DMS153 (cell line): ENCODE measurements around the gene SPATA32.

Experiments used
- DNase-seq: peaks from one replicate; lab custom pipeline; 2025; lab: John Stamatoyannopoulos, UW

Gene SPATA32

DNA sequence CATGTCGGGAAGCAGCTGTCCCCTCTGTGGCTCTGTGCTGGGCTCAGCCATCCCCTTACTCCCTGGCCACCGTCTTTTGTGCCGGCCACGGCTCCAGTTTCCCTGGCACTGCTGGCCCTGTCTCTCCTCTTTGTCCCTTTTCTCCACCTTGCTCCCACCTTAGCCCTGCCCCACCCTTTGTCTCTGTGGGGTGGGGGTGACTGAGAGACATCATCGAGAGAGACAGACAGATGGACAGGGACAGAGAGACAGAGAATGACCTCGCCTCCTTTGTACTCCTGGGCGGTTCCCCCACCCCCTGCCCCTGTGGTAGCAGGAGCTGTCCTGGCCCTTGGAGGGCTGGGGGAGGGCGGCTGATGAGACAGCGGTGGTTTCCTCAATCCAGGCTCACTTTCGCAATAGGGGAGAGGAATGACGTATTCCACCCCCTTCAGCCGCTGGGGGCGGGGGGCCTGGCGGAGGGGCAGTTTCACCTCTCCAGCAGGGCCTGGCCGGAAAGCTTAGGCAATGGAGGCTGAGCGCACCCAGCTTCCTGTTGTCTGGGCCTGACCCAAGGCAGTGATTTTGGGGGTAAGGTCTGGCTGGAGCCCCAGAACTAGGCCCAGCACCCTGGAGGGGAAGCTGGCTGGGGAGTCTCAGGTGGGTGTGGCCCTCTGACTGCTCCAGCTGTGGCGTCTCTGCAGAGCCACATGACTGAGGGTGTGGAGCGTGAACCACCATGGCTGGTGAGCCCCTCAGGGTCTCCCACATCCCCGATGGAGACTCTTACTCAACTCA, 32.9 kb downstream of the SPATA32 start:
- DNase-seq = no peak

DNA sequence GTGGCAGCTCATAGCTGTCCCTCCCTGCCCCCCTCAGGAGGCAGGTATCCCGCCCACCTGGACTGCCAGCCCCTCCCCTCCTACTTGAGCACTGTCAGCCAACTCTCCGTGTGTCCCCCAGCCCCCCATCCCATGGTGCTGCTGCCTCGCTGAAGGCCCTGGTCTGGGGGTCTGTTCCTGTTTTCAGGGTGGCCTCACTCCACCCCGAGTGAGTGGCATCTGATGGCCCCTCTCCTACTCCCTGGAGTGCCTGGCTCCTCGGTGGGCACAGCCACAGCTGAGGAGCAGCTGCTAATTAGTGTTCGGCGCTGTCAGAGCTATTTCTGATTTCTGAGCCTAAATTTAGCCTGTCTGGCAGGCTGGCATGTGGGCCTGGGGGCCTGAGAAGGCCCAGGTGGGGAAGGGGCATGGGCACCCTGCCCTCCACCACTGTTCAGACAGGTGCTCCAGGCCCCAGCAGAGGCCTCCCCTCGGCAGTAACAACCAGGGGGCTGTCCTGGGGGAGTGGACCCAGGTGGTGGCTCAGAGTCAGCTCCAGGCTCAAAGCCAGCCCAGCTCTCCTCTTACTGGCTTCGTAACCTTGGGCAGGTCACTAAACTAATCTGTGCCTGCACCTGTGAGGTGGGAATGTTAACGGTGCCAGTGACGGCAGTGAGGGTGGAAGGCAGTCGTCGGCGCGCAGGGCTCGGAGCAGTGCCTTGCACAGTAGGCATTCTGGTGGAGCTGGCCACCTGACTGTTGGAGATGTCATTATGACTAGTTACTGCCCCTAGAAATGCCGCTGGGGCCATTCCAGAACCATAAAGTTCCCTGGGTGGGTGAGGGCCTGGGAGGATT, 33.8 kb downstream of the SPATA32 start:
- DNase-seq = no peak

DNA sequence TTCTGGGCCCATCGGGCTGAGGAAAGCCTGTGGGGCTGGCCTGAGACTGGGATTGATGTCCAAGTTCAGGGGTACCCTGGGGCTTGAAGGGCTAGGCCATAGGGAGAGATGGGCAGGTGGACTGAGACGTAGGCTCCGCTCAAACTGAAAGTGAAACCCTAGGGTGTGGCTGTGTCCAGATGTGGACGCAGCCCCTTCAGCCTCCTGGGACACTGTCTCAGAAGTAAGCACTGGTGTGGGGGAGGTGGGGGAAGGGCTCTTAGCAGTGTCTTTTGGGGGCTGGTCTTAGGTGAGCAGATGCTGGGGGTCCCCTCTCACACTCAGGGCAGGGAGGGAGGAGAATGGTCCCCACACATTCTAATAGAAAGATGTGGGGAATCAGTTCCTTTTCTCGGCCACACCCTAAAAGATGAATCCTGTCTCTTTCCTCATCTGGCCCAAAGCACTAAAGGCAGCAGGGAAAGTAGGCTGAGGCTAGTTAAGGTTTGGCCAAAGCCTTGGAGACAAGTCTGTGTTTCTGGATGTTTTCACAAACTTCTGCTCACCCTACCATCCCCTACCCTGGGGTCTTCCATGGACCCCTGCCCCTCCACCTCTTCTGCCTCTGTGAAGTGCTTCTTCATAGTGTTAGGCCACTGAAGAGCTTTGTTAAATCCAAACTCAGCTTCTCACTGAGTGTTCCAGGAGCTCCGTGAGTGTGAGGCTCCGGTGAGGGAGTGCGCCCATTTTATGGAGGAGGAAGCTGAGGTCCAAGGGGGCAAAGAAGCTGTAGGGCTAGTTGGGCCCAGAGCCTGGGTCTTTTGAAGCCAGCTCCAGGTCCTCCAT, 34.6 kb downstream of the SPATA32 start:
- no peak for DNase-seq

DNA sequence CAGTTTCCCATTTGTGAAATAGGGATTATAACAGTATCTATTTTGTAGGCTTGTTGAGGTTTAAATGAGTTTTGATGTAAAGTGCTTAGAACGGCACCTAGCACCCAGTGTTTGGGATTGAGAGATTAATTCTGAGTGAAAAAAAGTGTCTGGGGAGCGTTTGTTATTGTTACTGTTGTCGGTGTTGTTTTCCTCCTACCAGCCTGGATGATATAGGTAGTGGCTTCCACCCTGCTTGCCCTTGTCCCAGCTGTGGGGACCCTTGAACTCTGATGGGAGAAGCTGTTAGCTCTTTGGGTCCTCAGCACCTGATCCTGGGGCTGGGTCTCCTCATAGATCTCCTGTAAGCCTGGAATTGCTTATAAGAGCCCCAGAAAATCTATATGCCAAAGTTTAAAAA, 35.3 kb downstream of the SPATA32 start:
- DNase-seq = no peak

DNA sequence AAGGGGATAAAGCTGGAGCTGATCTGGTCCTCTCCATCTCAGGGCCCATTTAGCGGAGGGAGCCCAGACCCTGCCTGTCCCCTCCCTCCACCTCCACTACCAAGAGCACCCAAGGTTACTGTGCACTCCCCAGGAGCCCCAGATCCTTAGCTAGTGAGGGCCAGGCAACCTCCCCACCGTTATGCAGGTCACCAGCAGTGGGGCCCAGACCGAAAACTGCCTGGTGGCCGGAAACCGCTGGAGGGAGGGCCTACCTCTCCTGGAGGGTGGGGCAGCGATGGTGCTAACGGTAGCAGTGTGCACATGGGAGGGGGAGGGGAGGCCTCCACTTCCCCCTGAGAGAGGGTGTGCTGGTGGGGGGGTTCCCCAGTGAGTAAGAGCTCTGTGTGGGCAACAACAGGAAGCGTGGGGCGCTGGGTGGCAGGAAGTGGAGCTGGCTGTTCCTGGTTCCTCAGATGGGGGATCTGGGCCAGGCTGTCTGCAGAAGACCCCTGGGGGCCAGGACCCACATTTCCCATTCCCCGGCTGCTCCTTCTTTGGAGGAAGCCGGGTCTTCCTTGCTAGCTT, 35.8 kb downstream of the SPATA32 start:
- no peak for DNase-seq

DNA sequence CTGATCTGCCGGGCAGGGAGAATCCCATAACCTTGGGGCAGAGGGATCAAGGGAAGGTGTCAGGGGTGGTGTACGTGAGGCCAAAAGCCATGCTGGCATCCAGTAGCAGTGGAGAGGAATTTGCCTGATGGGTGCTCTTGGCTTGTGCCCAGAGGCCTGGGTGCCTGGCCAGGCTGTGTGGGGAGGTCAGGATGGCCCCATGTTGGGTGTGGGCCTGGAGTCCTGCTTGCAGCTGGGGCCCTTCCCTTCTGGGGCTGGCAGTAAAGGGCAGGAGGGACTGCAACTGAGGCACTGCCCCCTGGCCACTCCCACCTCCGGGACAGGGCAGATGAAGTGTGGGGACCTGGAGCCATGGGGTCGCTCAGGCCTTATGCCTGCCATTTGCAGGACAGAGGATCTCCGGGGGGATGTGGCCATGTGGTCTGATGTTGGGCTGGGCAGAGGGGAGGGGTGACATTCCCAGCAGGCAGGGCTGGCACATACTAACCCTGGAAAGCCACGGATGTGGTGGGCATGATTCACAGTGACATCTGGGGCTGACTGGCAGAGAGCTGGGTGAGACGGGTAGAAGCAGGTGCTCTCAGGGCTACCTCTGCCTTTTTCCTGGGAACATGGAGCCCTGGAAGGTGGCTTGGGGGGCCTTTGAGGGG, 36.7 kb downstream of the SPATA32 start:
- no peak for DNase-seq

DNA sequence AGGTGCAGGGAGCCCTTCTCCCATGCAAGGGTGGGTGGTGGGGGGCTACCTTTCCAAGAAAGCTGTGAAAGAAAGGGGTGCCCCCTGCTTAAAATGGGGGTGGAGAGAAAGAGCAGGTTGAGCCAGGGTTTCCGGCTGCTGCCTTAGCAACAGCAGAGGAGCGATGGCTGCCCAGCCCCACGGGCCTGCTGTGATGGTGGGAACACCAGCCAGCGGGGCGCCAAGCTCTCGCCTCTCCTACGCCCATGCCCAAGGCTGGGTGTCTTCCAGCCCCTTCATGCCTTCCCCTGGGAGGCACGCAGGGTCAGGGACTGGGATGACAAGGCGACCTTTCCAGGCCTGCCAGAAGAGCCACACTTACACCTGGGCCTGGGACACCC, 37.2 kb downstream of the SPATA32 start:
- DNase-seq = no peak

DNA sequence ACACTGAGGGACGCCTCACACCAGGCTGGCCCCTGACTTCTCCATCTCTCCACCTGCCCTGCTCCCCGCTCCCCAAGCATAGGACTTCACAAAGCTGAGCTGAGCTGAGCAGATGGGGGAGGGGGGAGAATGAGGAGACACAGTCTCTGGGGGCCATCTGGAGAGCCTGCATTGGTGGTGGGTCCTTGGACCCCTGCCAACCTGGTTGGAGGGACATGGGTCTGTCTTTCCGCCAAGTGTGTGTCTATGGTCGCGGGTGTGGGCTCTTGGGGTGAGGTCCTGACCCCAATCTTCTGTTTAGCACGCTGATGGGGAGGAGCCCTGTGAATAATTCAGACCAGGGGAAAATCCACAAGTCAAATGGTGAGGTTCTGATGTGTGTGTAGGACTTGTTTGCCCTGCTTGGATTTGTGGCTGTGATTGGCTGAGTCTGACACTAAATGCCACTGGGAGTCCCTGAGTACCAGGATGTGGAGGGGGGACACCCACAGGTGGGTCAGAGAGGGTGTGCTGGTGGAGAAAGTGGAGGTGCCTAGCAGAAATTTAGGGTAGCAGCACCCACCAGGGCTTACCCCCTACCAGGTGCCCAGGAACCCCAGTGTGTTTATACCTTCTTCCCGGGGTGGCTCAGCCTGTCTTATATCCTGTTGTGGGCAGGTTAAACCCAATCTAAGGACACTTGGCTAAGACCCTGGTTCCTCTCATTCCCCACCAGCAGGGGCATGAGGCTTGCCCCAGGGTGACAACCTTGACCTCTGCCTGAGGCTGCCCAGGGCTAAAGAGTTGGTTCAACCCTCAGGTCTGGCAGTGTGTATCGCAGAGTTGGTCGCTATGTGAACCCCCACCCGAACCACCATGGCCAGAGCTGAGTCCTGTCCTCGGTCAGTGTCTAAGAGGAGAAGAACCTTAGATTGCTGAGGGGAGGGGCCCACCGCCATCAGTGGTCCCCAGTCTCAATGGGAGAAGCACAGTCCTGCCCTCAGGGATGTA, 38.1 kb downstream of the SPATA32 start:
- no peak for DNase-seq

- DNase-seq = no peak
These were observed 38.8 kb downstream of the SPATA32 start for GRCh38 chr17:45222996-45223538.

- DNase-seq = no peak
These were observed 39.5 kb downstream of the SPATA32 start for GRCh38 chr17:45222289-45222995.

GRCh38 chr17:45222014-45222288, 39.9 kb downstream of the SPATA32 start:
- no peak for DNase-seq

- no peak for DNase-seq
These were observed 40.5 kb downstream of the SPATA32 start, which contains the start of gene FMNL1 for GRCh38 chr17:45221081-45222013. TSS of gene FMNL1 (plus strand) at chr17:45221885. CDS start at chr17:45222125, 240 bp downstream.

- no peak for DNase-seq
These were observed 41.8 kb downstream of the SPATA32 start for GRCh38 chr17:45220079-45220478.

DNA sequence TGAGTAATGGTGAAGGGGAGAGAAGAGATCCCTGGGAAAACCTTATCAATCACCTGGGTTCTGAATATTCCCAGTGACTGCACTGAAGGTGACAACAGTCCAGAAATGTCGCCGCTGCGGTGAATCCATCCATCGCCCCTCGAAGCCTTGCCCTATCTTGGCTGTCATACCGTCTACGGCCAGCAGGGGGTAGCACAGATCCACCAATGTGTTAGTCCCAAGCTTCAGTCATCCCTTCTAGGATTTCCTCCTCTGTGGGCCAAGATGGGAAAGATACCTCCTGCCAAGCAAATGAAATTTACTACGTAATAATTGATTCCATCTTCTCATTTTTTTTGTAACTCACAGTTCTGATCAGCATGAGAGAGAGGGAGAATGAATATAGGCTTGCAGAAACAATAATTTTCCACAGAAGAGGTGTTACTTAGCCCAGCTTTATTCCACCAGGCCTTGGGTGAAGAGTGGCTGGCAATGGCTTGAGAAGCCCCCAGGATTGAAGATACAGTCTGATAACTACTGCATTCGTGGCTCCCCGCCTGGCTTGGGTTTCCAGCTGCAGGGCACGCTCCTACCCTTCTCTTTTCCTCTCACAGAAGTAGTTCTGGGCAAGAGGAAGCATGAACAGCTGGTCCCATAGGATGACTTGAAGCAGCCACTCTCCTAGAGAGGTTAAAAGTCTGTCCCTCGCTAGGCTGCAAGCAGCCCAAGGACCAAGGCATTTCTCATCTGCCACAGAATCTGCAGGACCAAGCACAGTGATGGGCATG, 42.8 kb downstream of the SPATA32 start:
- peak; percentile 23 for DNase-seq
